Peyer's patch (tissue), 4 donors: Measurements from ENCODE around the gene EFNA4.

Source experiments
- POLR2A ChIP-seq, 2 donors: fragments of 450-650 bp; IDR thresholded peaks; one replicate each; pipeline ENCODE4 v1.5.1; 2017; ENCODE audit warnings: antibody characterized with exemption in 2 of 2, mild to moderate bottlenecking in 2 of 2, moderate library complexity in 2 of 2
- TF ChIP-seq, protein P1 (sequence below), 6 experiments: fragments of 450-650 bp in 4 of 6; fragments of 200-600 bp in 2 of 6; sonication (generic) in 1 of 6; IDR thresholded peaks; one replicate each; pipeline ENCODE4 v1.5.1; 2017 to 2019; ENCODE audit warnings: antibody characterized with exemption in 6 of 6, mild to moderate bottlenecking in 3 of 6, moderate library complexity in 1 of 6

DNA sequence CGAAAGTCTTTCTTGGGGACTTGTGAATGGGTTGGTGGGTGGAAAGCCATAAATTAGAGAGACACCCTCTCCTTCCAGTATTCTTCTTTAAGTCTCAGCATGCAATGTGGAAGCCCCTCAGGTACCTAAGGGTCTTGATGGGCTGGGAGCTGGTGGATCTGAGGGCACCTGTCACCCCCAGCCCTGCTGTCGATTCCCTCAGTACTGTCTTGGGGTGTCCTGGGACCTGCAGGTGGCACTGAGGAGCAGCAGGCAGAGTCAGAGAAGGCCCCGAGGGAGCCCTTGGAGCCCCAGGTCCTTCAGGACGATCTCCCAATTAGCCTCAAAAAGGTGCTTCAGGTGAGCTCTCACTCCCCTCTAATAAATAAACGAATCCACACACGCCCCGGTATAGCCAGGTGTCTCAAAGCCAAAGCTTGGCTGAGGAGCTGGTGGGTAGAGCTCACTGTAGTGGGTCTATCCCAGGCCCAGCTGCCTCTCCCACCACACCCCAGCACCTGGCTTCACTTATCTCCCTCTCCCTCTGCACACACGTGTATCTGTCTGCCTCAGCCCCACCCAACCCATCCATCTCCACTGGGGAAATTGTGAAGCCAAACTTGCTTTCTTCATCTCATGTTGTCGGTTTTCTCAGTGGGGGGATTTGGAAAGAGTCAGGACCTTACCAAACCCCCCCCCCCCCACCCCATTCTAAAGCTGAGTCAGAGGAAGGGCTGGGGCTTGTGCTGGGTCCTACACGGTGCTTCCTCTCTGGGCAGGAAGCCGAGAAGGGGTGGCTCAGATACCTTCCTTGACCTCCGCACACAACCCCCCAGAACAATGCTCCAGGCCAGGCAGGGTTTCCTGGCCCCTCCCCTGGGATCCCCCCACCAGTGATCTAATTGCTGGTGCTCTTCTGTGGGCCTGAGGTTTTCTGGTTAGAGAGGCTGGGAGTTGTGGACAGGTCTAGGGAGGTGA lies 10.8 kb upstream of the EFNA4 start:
- TF ChIP-seq, protein P1, sequence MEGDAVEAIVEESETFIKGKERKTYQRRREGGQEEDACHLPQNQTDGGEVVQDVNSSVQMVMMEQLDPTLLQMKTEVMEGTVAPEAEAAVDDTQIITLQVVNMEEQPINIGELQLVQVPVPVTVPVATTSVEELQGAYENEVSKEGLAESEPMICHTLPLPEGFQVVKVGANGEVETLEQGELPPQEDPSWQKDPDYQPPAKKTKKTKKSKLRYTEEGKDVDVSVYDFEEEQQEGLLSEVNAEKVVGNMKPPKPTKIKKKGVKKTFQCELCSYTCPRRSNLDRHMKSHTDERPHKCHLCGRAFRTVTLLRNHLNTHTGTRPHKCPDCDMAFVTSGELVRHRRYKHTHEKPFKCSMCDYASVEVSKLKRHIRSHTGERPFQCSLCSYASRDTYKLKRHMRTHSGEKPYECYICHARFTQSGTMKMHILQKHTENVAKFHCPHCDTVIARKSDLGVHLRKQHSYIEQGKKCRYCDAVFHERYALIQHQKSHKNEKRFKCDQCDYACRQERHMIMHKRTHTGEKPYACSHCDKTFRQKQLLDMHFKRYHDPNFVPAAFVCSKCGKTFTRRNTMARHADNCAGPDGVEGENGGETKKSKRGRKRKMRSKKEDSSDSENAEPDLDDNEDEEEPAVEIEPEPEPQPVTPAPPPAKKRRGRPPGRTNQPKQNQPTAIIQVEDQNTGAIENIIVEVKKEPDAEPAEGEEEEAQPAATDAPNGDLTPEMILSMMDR (IDR thresholded peaks at IDR 0.05), result peak in 4 of 6 experiments; percentile 20 to 59 (median 42)
- no peak for TF ChIP-seq POLR2A (IDR thresholded peaks at IDR 0.05)
